Measurements from ENCODE around the gene SIGLEC6. TPM values are rescaled to one million over a fixed set of nuclear protein-coding genes. Genes with fewer than 3 reads are reported as not detected.

Gene SIGLEC6
- total and polyA plus RNA-seq, 2 experiments from 2014 or later, result not detected

GRCh38 chr19:51552996-51553725 is 21.7 kb upstream of the SIGLEC6 start:
- Histone ChIP-seq H3K9me2 (replicated peaks; ENCODE audit: insufficient read depth) (no peaks in the 10 kb centered on the region), H3K9me3 (ENCODE audit: low read depth) (no peaks in the 10 kb centered on the region), H3K4me1 (ENCODE audit: insufficient read depth) (no peaks in the 10 kb centered on the region), H3K27ac (no peak overlapping the region), H3K27me3 (no peaks in the 10 kb centered on the region), H2AFZ (no peak overlapping the region), H3K36me3 (replicated peaks; ENCODE audit: insufficient read depth, low read depth) (no peaks in the 10 kb centered on the region), H4K20me1 (ENCODE audit: insufficient read depth, poor library complexity, severe bottlenecking) (no peaks in the 10 kb centered on the region), H3K4me3 (no peak overlapping the region), H3K79me2 (no peaks in the 10 kb centered on the region), H3K4me2 (no peak overlapping the region)
- peak; percentile 72 for DNase-seq (ENCODE audit: low spot score)
- WGBS (ENCODE audit: low lambda C conversion rate, missing lambda C conversion rate), result 50% methylated on average over 18 of the region's 20 CpGs
- TF ChIP-seq EZH2 (IDR thresholded peaks at IDR 0.05; ENCODE audit: borderline replicate concordance) (no peak), EZH2phosphoT487 (IDR thresholded peaks at IDR 0.05; ENCODE audit: low read depth, severe bottlenecking, unreplicated experiment) (no peak), CTCF (IDR thresholded peaks at IDR 0.05; ENCODE audit: poor library complexity) (no peak)

GRCh38 chr19:51552608-51552995 is 21.1 kb upstream of the SIGLEC6 start:
- 63% methylated on average over 1 of the region's 1 CpG for WGBS (ENCODE audit: low lambda C conversion rate, missing lambda C conversion rate)
- no peaks in the 10 kb centered on the region for H3K36me3 ChIP-seq (replicated peaks; ENCODE audit: insufficient read depth, low read depth)
- H3K9me3 ChIP-seq (ENCODE audit: low read depth), result no peaks in the 10 kb centered on the region
- H3K27ac ChIP-seq, result no peak overlapping the region
- no peak overlapping the region for H2AFZ ChIP-seq
- H3K9me2 ChIP-seq (replicated peaks; ENCODE audit: insufficient read depth), result no peaks in the 10 kb centered on the region
- no peaks in the 10 kb centered on the region for H3K4me1 ChIP-seq (ENCODE audit: insufficient read depth)
- TF ChIP-seq EZH2phosphoT487 (IDR thresholded peaks at IDR 0.05; ENCODE audit: low read depth, severe bottlenecking, unreplicated experiment), result no peak
- no peak for TF ChIP-seq CTCF (IDR thresholded peaks at IDR 0.05; ENCODE audit: poor library complexity)
- TF ChIP-seq EZH2 (IDR thresholded peaks at IDR 0.05; ENCODE audit: borderline replicate concordance), result no peak
- H3K27me3 ChIP-seq, result no peaks in the 10 kb centered on the region
- no peak for DNase-seq (ENCODE audit: low spot score)
- H3K79me2 ChIP-seq, result no peaks in the 10 kb centered on the region
- no peaks in the 10 kb centered on the region for H4K20me1 ChIP-seq (ENCODE audit: insufficient read depth, poor library complexity, severe bottlenecking)
- no peak overlapping the region for H3K4me2 ChIP-seq
- H3K4me3 ChIP-seq, result no peak overlapping the region

- Histone ChIP-seq H2AFZ (no peak overlapping the region), H3K36me3 (replicated peaks; ENCODE audit: insufficient read depth, low read depth) (no peaks in the 10 kb centered on the region)
- TF ChIP-seq EZH2 (IDR thresholded peaks at IDR 0.05; ENCODE audit: borderline replicate concordance) (no peak), EZH2phosphoT487 (IDR thresholded peaks at IDR 0.05; ENCODE audit: low read depth, severe bottlenecking, unreplicated experiment) (no peak), CTCF (IDR thresholded peaks at IDR 0.05; ENCODE audit: poor library complexity) (no peak)
Observed at GRCh38 chr19:51551673-51552432, 20.4 kb upstream of the SIGLEC6 start.

More at GRCh38 chr19:51551673-51552432, 20.4 kb upstream of the SIGLEC6 start:
- Histone ChIP-seq H3K9me2 (replicated peaks; ENCODE audit: insufficient read depth) (no peaks in the 10 kb centered on the region), H3K4me1 (ENCODE audit: insufficient read depth) (no peaks in the 10 kb centered on the region), H3K27ac (no peak overlapping the region), H3K4me3 (no peak overlapping the region), H3K79me2 (no peaks in the 10 kb centered on the region), H3K4me2 (no peak overlapping the region), H3K27me3 (no peaks in the 10 kb centered on the region), H4K20me1 (ENCODE audit: insufficient read depth, poor library complexity, severe bottlenecking) (no peaks in the 10 kb centered on the region), H3K9me3 (ENCODE audit: low read depth) (no peaks in the 10 kb centered on the region)
- whole genome bisulfite sequencing (ENCODE audit: low lambda C conversion rate, missing lambda C conversion rate), result 37% methylated on average over 3 of the region's 3 CpGs
- DNase-seq (ENCODE audit: low spot score), result no peak
